OCI-LY3 (cell line): ENCODE results near the gene S100A6.

ENCODE experiments used
- H2AFZ ChIP-seq: fragments of 200-600, 300-600 bp; shearing (Covaris generic); 2 replicates; pipeline ENCODE4 v1.6.0; 2014; ENCODE audit warnings: antibody characterized with exemption, low read depth, low read length
- H3K27ac ChIP-seq: fragments of 200-600, 300-600 bp; sonication (generic); 2 replicates; pipeline ENCODE4 v1.5.1; 2014; ENCODE audit warnings: mild to moderate bottlenecking, low read length, moderate library complexity, mixed read lengths
- H3K27me3 ChIP-seq: fragments of 200-600, 300-600 bp; sonication (generic); 2 replicates; pipeline ENCODE4 v1.6.1; 2014; ENCODE audit warnings: low read depth, low read length, mixed read lengths
- H3K36me3 ChIP-seq: fragments of 200-600, 300-600 bp; sonication (generic); replicated peaks from 2 replicates; pipeline ENCODE3; 2014; ENCODE audit warnings: low read depth, low read length, mixed read lengths
- H3K4me1 ChIP-seq: fragments of 300-600, 200-600 bp; sonication (generic); 2 replicates; pipeline ENCODE4 v1.6.1; 2014; ENCODE audit warnings: low read length, mixed read lengths
- H3K4me2 ChIP-seq: fragments of 200-600, 300-600 bp; sonication (generic); 2 replicates; pipeline ENCODE4 v1.6.1; 2014; ENCODE audit warnings: low read length, mixed read lengths
- H3K4me3 ChIP-seq: fragments of 300-600, 200-600 bp; sonication (generic); 2 replicates; pipeline ENCODE4 v1.5.1; 2014; ENCODE audit warnings: antibody characterized with exemption, mild to moderate bottlenecking, low read length, moderate library complexity
- H3K79me2 ChIP-seq: fragments of 300-600, 200-600 bp; shearing (Covaris generic); 2 replicates; pipeline ENCODE4 v1.6.1; 2014; ENCODE audit warnings: mild to moderate bottlenecking, low read length, mixed read lengths
- H3K9ac ChIP-seq: fragments of 300-600, 200-600 bp; shearing (Covaris generic); 2 replicates; pipeline ENCODE4 v1.6.0; 2014; ENCODE audit warnings: mild to moderate bottlenecking, low read length, moderate library complexity
- H3K9me3 ChIP-seq: fragments of 200-600, 300-600 bp; shearing (Covaris generic); 2 replicates; pipeline ENCODE4 v1.6.1; 2014; ENCODE audit warnings: low read length, mixed read lengths; ENCODE audit not compliant: insufficient read depth
- H4K20me1 ChIP-seq: fragments of 200-600, 300-600 bp; sonication (generic); 2 replicates; pipeline ENCODE4 v1.6.1; 2016; ENCODE audit warnings: low read length, mixed read lengths; ENCODE audit not compliant: insufficient read depth
- EZH2phosphoT487 ChIP-seq: fragments of 200-600 bp; shearing (Covaris generic); IDR thresholded peaks from 2 replicates; pipeline ENCODE4 v1.6.1; 2018; ENCODE audit warnings: antibody characterized with exemption, mixed run types, low read depth
- TF ChIP-seq, protein P1 (sequence below): fragments of 200-600, 300-600 bp; sonication (generic); IDR thresholded peaks from 2 replicates; pipeline ENCODE4 v1.5.1; 2014; ENCODE audit warnings: antibody characterized with exemption, low read length, low read depth

S100A6 gene

DNA sequence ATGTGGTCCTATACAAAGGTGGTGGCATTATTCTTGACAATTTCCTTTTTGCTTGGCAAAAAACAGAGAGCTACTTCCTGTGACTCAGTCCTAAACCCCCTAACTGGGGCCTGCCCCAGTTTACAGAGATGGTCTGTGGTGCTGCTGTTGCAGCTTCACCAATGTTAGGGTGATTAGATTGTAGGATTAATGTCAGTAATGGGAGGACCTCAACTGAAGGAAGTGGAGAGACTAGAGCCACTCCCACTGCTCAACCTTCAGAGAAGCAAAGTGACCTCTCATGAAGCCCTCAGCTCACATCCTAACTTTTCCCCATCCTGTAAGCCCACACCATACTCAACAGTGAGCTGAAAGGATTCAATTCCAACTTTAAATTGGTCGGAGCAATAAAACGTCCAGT lies 3.6 kb downstream of the S100A6 start:
- H3K9ac ChIP-seq, result no peak overlapping the region
- H4K20me1 ChIP-seq, result no peaks in the 10 kb centered on the region
- no peaks in the 10 kb centered on the region for H3K9me3 ChIP-seq
- H2AFZ ChIP-seq, result no peak overlapping the region
- H3K27me3 ChIP-seq, result no peaks in the 10 kb centered on the region
- H3K4me3 ChIP-seq, result no peak overlapping the region
- H3K4me1 ChIP-seq, result peaks cover 29% of the 10 kb centered on the region
- H3K27ac ChIP-seq, result no peak overlapping the region
- no peaks in the 10 kb centered on the region for H3K36me3 ChIP-seq
- H3K79me2 ChIP-seq, result 0 out of 2 replicates have a peak, but pooled peaks cover 2% of the 10 kb centered on the region
- H3K4me2 ChIP-seq, result no peak overlapping the region
- TF ChIP-seq, protein P1, sequence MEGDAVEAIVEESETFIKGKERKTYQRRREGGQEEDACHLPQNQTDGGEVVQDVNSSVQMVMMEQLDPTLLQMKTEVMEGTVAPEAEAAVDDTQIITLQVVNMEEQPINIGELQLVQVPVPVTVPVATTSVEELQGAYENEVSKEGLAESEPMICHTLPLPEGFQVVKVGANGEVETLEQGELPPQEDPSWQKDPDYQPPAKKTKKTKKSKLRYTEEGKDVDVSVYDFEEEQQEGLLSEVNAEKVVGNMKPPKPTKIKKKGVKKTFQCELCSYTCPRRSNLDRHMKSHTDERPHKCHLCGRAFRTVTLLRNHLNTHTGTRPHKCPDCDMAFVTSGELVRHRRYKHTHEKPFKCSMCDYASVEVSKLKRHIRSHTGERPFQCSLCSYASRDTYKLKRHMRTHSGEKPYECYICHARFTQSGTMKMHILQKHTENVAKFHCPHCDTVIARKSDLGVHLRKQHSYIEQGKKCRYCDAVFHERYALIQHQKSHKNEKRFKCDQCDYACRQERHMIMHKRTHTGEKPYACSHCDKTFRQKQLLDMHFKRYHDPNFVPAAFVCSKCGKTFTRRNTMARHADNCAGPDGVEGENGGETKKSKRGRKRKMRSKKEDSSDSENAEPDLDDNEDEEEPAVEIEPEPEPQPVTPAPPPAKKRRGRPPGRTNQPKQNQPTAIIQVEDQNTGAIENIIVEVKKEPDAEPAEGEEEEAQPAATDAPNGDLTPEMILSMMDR, result no peak
- no peak for TF ChIP-seq EZH2phosphoT487

DNA sequence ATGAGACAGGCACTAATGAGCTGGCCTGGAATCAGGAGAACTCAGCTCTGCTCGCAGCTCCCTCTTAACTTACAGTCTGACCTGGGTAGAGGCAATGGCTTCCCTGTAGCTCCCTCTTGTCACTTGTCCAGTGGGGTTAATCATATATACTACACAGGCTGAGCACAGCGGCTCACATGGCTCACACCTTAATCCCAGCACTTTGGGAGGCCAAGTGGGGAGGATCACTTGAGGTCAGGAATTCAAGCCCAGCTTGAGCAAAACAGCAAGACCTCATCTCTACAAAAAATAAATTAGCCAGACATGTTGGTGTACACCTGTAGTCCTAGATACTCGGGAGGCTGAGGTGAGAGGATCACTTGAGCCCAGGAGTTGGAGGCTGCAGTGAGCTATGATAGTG lies 4.2 kb downstream of the S100A6 start:
- Histone ChIP-seq H3K9ac (no peak overlapping the region), H3K27ac (no peak overlapping the region), H3K9me3 (no peaks in the 10 kb centered on the region), H4K20me1 (no peaks in the 10 kb centered on the region), H3K4me2 (no peak overlapping the region), H3K4me3 (no peak overlapping the region), H3K27me3 (no peaks in the 10 kb centered on the region), H3K79me2 (0 out of 2 replicates have a peak, but pooled peaks cover 2% of the 10 kb centered on the region), H3K36me3 (no peaks in the 10 kb centered on the region), H2AFZ (no peak overlapping the region), H3K4me1 (peaks cover 25% of the 10 kb centered on the region)
- TF ChIP-seq, protein P1, result no peak
- TF ChIP-seq EZH2phosphoT487, result no peak

DNA sequence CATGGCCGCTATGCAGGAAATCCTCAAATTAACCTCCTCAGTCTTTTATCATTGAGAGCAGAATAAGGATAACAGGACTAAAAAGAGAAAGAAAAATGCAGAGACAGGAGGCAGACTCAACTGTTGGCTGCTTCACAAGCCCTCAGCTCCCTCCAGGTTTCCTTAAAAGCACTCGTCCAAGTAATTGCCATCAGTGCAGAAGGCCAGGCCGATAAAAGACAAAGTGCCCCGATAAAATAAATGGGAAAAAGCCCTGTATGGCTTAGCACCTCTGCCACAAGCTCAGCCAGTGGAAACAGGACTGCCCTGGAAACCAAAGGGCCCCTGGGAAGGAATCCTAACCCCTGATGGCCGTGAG lies 8.1 kb downstream of the S100A6 start:
- Histone ChIP-seq H3K27me3 (0 out of 2 replicates have a peak, but pooled peaks cover 5% of the 10 kb centered on the region), H3K4me3 (no peak overlapping the region), H3K4me2 (no peak overlapping the region), H3K4me1 (peaks cover 7% of the 10 kb centered on the region; the same call in 1 of the 2 replicates), H4K20me1 (no peaks in the 10 kb centered on the region), H3K36me3 (no peaks in the 10 kb centered on the region), H3K79me2 (no peaks in the 10 kb centered on the region), H3K9me3 (no peaks in the 10 kb centered on the region), H2AFZ (no peak overlapping the region), H3K9ac (no peak overlapping the region), H3K27ac (no peak overlapping the region)
- TF ChIP-seq, protein P1, result no peak
- no peak for TF ChIP-seq EZH2phosphoT487

DNA sequence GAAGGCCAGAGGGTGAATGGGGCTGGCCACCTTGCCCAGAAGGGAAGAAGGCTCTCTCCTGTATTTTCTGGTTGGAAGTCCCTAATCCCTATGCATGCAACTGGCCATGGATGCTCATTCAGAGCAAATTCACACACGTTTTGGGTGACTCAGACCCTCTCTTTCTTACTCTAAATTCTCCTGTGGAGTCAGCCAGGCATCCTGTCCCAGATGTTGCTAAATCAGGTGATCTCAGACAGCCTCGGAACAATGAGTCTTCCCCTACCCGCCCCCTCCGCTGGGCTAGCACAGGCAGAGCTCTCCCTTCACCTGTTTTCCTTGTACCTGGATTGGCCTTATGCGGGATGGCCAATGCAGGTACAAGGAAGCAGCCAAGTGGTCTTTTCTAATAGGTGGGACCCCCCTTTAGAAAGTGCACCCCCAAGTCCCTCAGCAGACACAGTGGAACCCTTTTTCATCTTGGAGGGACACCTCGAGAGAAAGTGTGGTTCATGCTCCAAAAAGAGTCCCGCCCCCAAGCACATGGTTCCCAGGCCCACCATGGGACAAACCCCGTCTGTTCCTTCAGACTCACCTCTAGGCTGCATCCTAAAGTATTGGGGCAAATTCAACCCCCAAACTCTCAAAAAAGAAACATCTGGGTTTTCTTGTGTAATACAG lies 8.6 kb downstream of the S100A6 start:
- Histone ChIP-seq H3K27ac (no peak overlapping the region), H2AFZ (no peak overlapping the region), H3K4me1 (peaks cover 1% of the 10 kb centered on the region; the same call in 1 of the 2 replicates), H3K79me2 (no peaks in the 10 kb centered on the region), H3K4me2 (no peak overlapping the region), H3K9ac (no peak overlapping the region), H3K36me3 (no peaks in the 10 kb centered on the region), H3K4me3 (no peak overlapping the region), H3K9me3 (no peaks in the 10 kb centered on the region), H3K27me3 (0 out of 2 replicates have a peak, but pooled peaks cover 5% of the 10 kb centered on the region), H4K20me1 (no peaks in the 10 kb centered on the region)
- no peak for TF ChIP-seq EZH2phosphoT487
- TF ChIP-seq, protein P1, result no peak
